ENCODE data around the gene THBS1. TPM values are rescaled to one million over a fixed set of nuclear protein-coding genes. Genes with fewer than 3 reads are reported as not detected.

THBS1 gene
- total RNA-seq, 2 donors from 2014 or later = 13.9 to 16.5 TPM

DNA sequence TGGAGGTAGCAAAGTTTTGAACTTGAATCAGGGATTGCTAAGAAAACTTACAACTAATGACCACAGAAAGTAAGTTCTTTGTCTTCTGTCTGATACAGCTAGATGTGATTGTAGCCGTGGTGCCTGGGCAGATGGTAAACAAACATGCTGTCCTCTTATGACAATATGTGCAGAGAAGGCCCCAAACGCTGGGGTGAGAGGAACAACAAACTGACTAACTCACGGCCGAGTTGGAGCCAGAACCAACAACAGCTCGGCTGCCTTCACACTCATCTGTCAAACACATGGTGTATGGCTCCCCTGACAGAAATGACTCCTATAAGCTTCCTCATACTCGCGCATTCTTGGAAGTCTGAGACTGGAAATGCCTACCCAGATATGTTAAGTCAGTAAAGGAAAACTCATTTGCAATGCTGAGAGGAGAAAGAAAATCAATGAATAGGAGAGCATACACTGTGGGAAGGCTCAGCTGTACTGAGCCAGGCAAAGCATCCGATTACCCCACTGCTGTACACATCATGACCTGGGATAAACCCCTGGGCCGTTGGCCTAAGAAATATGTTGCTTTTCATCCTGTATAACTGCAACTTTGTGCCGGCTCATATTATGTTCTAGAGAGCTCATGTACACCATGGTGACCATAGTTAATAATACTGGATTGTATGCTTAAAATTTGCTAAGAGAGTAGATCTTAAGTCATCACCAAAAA lies 5.7 kb downstream of the THBS1 start:
- WGBS, 2 experiments (ENCODE audit: insufficient coverage in 1 of 2, insufficient read length in 1 of 2) = 95 to 98% methylated on average over 10 of the region's 10 CpGs
- no peaks in the 10 kb centered on the region for H3K9me3 ChIP-seq (ENCODE audit: control insufficient read depth, low read length)
- no peak overlapping the region for H3K9ac ChIP-seq (ENCODE audit: extremely low read depth, low read length, poor library complexity, severe bottlenecking)
- H3K36me3 Mint-ChIP-seq (ENCODE audit: low read depth) = peaks cover 31% of the 10 kb centered on the region
- TF ChIP-seq CTCF (conservative IDR thresholded peaks at IDR 0.05) = no peak
- no peak overlapping the region for H3K4me3 Mint-ChIP-seq
- no peaks in the 10 kb centered on the region for H3K27me3 ChIP-seq (ENCODE audit: control insufficient read depth, insufficient read depth, low read length, poor library complexity, severe bottlenecking)
- no peak overlapping the region for H3K4me3 ChIP-seq (ENCODE audit: low read length)
- H3K9me3 Mint-ChIP-seq = no peaks in the 10 kb centered on the region
- H3K27ac ChIP-seq (ENCODE audit: low read depth, low read length) = no peak overlapping the region
- H3K27ac Mint-ChIP-seq = no peak overlapping the region
- H3K27me3 Mint-ChIP-seq (ENCODE audit: insufficient read depth) = no peaks in the 10 kb centered on the region
- H3K36me3 ChIP-seq (ENCODE audit: control insufficient read depth, insufficient read depth, low read length) = peaks cover 86% of the 10 kb centered on the region
- H3K4me1 ChIP-seq (ENCODE audit: control insufficient read depth, insufficient read depth, low read length) = peaks cover 3% of the 10 kb centered on the region
- no peak for DNase-seq
- peaks cover 1% of the 10 kb centered on the region for H3K4me1 Mint-ChIP-seq

GRCh38 chr15:39587096-39587721 lies 6.3 kb downstream of the THBS1 start:
- peaks cover 92% of the 10 kb centered on the region for H3K36me3 ChIP-seq (ENCODE audit: control insufficient read depth, insufficient read depth, low read length)
- H3K4me1 ChIP-seq (ENCODE audit: control insufficient read depth, insufficient read depth, low read length) = no peaks in the 10 kb centered on the region
- H3K4me3 ChIP-seq (ENCODE audit: low read length) = no peak overlapping the region
- no peaks in the 10 kb centered on the region for H3K4me1 Mint-ChIP-seq
- no peak for TF ChIP-seq CTCF (conservative IDR thresholded peaks at IDR 0.05)
- H3K9me3 ChIP-seq (ENCODE audit: control insufficient read depth, low read length) = no peaks in the 10 kb centered on the region
- peaks cover 31% of the 10 kb centered on the region for H3K36me3 Mint-ChIP-seq (ENCODE audit: low read depth)
- H3K9me3 Mint-ChIP-seq = no peaks in the 10 kb centered on the region
- DNase-seq = no peak
- WGBS, 2 experiments (ENCODE audit: insufficient coverage in 1 of 2, insufficient read length in 1 of 2) = 91 to 96% methylated on average over 15 to 16 of the region's 17 CpGs
- no peak overlapping the region for H3K27ac Mint-ChIP-seq
- no peaks in the 10 kb centered on the region for H3K27me3 Mint-ChIP-seq (ENCODE audit: insufficient read depth)
- H3K27ac ChIP-seq (ENCODE audit: low read depth, low read length) = no peak overlapping the region
- H3K4me3 Mint-ChIP-seq = no peak overlapping the region
- H3K9ac ChIP-seq (ENCODE audit: extremely low read depth, low read length, poor library complexity, severe bottlenecking) = no peak overlapping the region
- H3K27me3 ChIP-seq (ENCODE audit: control insufficient read depth, insufficient read depth, low read length, poor library complexity, severe bottlenecking) = no peaks in the 10 kb centered on the region

DNA sequence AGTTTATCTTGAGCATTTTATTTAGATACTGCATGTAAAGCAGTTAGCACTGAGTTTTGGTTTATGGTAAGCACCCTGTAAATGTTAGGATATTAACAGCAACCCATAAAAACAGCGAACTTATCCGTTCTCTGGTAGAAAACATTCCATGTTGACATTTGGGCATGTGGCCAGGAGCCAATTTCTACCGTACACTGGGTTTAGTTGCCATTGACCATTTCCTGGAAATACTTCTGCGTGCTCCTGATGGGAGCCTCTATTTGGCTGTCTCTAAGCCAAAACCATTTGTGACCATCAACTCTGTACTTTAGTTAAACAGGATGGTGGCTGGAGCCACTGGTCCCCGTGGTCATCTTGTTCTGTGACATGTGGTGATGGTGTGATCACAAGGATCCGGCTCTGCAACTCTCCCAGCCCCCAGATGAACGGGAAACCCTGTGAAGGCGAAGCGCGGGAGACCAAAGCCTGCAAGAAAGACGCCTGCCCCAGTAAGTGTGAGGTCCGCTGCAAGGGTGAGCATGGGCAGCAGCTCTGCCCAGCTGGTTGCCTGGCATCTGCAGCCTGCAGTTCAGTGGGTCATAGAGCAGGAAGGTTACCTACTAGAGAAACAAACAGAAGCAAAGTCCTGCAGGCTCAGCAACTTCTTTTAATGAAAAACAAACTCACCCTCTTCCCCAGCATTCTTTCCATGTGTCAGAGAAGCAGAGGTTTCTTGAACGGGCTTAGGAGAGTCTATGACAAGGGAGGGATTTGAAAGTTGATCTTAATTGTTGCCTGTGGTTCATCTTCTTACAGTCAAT lies 7.1 kb downstream of the THBS1 start:
- H3K27me3 Mint-ChIP-seq (ENCODE audit: insufficient read depth) = no peaks in the 10 kb centered on the region
- Histone ChIP-seq H3K4me1 (ENCODE audit: control insufficient read depth, insufficient read depth, low read length) (no peaks in the 10 kb centered on the region), H3K27ac (ENCODE audit: low read depth, low read length) (no peak overlapping the region), H3K9me3 (ENCODE audit: control insufficient read depth, low read length) (no peaks in the 10 kb centered on the region), H3K27me3 (ENCODE audit: control insufficient read depth, insufficient read depth, low read length, poor library complexity, severe bottlenecking) (no peaks in the 10 kb centered on the region), H3K36me3 (ENCODE audit: control insufficient read depth, insufficient read depth, low read length) (peaks cover 100% of the 10 kb centered on the region), H3K9ac (ENCODE audit: extremely low read depth, low read length, poor library complexity, severe bottlenecking) (no peak overlapping the region), H3K4me3 (ENCODE audit: low read length) (no peak overlapping the region)
- no peak for TF ChIP-seq CTCF (conservative IDR thresholded peaks at IDR 0.05)
- H3K4me3 Mint-ChIP-seq = no peak overlapping the region
- H3K4me1 Mint-ChIP-seq = no peaks in the 10 kb centered on the region
- no peak for DNase-seq
- H3K27ac Mint-ChIP-seq = no peak overlapping the region
- WGBS, 2 experiments (ENCODE audit: insufficient coverage in 1 of 2, insufficient read length in 1 of 2) = 89 to 92% methylated on average over 12 to 13 of the region's 13 CpGs
- H3K9me3 Mint-ChIP-seq = no peaks in the 10 kb centered on the region
- H3K36me3 Mint-ChIP-seq (ENCODE audit: low read depth) = peaks cover 37% of the 10 kb centered on the region
